Activated CD4-positive, CD25-positive, alpha-beta regulatory T cell treated with anti-CD3 and anti-CD28 coated beads, Interleukin-2, amount 50 U/mL, for 24 hours (primary cell): ENCODE measurements around the gene CGB7.

ENCODE experiments used
- ATAC-seq, 2 donors: fragments of 150-1000 bp; cut with Tn5 transposase; one replicate each; pipeline ENCODE4 v1.10.0; 2021; ENCODE audit warnings: mild to moderate bottlenecking in 1 of 2, moderate library complexity in 1 of 2

The CGB7 gene

DNA sequence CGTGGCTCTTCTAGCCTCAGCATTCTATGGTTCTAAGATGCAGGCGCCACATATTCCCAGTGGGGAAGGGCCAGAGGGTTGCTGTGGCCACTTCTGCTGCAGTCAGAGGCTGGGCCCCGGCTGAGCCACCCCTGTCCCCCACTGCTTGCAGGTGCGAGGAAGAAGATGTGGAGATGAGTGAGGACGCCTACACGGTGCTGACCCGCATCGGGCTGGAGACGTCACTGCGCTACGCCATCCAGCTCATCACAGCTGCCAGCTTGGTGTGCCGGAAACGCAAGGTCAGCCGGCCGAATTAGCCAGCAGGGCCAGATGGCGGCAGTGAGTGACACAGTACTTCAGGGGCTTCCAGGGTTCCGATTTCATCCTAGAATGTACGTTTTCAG is 42.7 kb downstream of the CGB7 start:
- no peak for ATAC-seq

DNA sequence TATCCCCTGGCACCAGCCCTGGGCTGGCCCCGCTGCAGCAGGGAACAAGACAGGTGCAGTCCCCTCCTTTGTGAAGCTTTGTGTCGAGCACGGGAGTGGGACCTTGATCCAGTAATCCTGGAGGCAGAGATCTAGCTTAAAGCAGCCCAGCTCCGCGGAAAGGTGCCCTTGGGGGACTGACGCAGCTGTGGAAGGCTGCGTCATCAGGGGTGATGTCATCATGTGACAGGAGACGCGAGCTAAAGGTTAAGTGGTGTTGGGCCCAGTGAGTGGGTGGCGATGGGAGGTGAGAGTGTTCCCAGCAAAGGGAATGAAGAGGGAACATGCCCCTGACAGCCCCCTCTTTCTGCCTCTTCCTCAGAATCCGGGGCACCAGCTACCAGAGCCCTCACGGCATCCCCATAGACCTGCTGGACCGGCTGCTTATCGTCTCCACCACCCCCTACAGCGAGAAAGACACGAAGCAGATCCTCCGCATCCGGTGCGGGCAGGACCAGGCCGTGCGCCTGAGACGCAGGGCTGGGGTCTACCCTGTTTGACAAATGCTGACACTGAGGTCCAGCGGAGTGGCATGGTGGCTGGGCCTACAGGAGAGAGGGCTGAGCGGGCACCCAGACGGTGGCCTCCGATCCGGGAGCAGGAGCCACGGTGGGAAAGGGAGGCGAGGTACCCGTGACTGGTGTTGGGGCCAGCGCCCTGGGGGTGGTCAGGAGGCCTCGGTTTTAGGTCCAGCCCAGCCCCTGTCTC is 43.3 kb downstream of the CGB7 start:
- no peak for ATAC-seq

DNA sequence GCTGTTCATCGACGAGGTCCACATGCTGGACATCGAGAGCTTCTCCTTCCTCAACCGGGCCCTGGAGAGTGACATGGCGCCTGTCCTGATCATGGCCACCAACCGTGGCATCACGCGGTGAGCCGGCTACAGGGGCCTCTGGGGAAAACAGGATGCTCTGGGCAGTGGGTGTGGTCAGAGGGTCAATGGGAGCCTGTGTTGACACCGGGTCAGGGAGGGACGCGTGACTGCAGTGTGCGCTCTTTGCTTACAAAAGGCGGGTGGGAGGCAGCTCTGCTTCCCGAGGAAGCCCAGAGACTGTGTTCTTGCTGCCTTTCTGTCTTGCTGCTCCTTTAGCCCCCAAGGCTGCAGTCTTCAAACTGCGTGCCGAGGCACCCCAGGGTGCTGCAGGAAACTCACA is 46.4 kb downstream of the CGB7 start:
- ATAC-seq, result no peak

DNA sequence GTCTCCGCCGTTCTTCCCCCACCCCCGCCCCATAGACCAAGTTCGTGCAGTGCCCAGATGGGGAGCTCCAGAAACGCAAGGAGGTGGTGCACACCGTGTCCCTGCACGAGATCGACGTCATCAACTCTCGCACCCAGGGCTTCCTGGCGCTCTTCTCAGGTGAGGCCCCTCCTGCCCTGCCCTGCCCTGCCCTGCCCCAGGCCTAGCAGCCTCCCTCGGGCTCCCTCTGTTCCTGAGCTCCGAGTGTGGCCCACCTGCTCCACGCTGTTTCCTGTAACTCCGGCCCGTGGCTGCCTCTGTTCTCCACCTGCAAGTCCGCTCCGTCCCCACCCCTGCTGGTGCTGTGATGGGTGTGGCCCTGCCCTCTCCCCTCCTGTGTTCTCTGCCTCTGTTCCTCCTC is 47.1 kb downstream of the CGB7 start:
- no peak for ATAC-seq

DNA sequence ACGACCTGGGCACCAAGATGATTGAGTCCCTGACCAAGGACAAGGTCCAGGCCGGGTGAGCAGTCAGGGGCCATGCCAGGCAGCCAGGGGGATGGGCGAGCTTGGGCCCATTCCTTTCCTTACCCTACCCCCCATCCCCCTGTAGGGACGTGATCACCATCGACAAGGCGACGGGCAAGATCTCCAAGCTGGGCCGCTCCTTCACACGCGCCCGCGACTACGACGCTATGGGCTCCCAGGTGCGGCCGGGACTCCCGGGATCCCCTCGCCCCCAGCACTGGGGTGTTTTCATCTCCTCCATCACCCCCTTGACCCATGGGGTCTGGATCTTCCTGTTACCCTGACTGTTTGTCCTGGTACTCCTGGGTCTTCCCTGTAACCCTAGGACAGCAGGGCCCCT is 47.7 kb downstream of the CGB7 start:
- ATAC-seq, result no peak

DNA sequence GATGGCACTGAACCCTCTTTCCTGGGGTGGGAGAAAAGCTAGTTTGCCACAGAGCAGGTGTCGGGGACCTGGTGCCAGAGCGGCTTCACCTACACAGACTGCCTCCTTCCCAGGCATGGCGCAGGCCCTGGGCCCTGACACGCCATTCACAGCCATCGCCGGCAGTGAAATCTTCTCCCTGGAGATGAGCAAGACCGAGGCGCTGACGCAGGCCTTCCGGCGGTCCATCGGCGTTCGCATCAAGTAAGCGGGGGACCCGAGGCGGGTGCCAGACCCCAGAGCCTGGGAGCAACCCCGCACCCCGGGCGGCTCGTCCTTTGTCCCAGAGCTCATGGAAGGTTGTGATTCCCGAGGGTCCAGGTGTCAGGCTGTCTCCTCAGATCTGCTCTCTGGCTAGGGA is 50.6 kb downstream of the CGB7 start:
- ATAC-seq, result no peak

DNA sequence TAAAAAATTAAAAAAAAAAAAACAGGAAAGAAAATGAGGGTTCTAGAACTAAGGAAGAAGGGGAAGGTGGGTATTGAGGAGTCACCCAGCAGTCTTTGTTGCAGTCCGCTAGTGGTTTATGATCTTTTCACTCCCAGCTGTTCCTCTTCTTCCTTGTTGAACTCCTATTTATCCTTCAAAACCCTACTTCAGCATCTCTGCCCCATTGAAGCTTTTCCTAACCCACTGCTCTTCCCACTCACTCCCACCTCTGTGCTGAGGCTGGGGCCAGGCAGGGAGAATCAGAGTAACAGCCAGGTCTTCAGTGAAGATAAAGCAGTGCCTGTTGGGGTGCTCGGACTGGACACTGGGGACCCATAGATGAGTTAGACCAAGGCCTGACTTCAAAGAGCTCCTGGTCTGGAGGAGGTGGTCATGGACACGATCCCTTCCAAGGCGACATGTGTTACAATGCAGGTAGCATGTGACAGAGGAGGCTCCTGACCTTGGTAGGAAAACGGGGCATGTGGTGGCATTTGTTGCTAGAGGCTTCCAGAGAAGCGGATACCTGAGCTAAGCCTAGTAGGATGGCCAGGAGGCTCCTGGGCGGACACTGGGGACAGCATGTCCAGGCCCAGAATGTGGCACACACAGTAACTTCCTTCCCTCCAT is 52.5 kb downstream of the CGB7 start:
- ATAC-seq, result no peak
